A673 (cell line): Measurements from ENCODE around the gene ZC3H7B. TPM values are rescaled to one million over a fixed set of nuclear protein-coding genes. Genes with fewer than 3 reads are reported as not detected.

Experiments
- BruUV-seq: library from RNA; stranded (reverse); fragments of 400-500 nt; replicated peaks from 2 replicates; lab custom pipeline; 2021; lab: Mats Ljungman, UMichigan
- CTCF ChIA-PET: fragments of 300-600 bp; sonication (Branson Sonifier 250); formaldehyde crosslinking; loops from one replicate; lab custom pipeline; 2022; ENCODE audit warnings: antibody characterized with exemption; lab: Charles Lee
- POLR2A ChIA-PET: fragments of 300-600 bp; sonication (Branson Sonifier 250); formaldehyde crosslinking; loops from one replicate; lab custom pipeline; 2022; ENCODE audit warnings: antibody characterized with exemption; ENCODE audit not compliant: low non-redundant PET; lab: Charles Lee
- DNase-seq: peaks from one replicate; pipeline ENCODE4 v3.0.0-alpha.2; 2015; ENCODE audit warnings: low spot score
- H3K27ac ChIP-seq: fragments of 200-600 bp; sonication (generic); 2 replicates; pipeline ENCODE4 v1.5.1; 2016; ENCODE audit warnings: mixed run types, low read depth, mild to moderate bottlenecking, mixed read lengths, antibody characterized with exemption, low read length; ENCODE audit not compliant: poor library complexity, severe bottlenecking
- H3K27me3 ChIP-seq: fragments of 200-600 bp; sonication (generic); replicated peaks from 2 replicates; pipeline ENCODE4 v1.6.1; 2017; ENCODE audit warnings: mixed run types, low read depth, mild to moderate bottlenecking, mixed read lengths, antibody characterized with exemption, low read length; ENCODE audit not compliant: insufficient read depth, poor library complexity
- H3K36me3 ChIP-seq: fragments of 200-600 bp; sonication (generic); 2 replicates; pipeline ENCODE4 v1.6.1; 2016; ENCODE audit warnings: mixed run types, mild to moderate bottlenecking, mixed read lengths, antibody characterized with exemption, low read length; ENCODE audit not compliant: insufficient read depth, poor library complexity, severe bottlenecking
- H3K4me1 ChIP-seq: fragments of 200-600 bp; sonication (generic); 2 replicates; pipeline ENCODE4 v1.6.1; 2017; ENCODE audit warnings: mixed run types, mild to moderate bottlenecking, mixed read lengths, antibody characterized with exemption, low read length; ENCODE audit not compliant: insufficient read depth, poor library complexity, severe bottlenecking
- H3K4me3 ChIP-seq: fragments of 200-600 bp; sonication (generic); 2 replicates; pipeline ENCODE4 v1.5.1; 2016; ENCODE audit warnings: low read depth, mixed run types, mild to moderate bottlenecking, mixed read lengths, low read length; ENCODE audit not compliant: poor library complexity, severe bottlenecking
- H3K9me3 ChIP-seq: fragments of 200-600 bp; sonication (generic); 2 replicates; pipeline ENCODE4 v1.6.1; 2016; ENCODE audit warnings: mixed run types, low read depth, mild to moderate bottlenecking, mixed read lengths, antibody characterized with exemption, low read length; ENCODE audit not compliant: poor library complexity, severe bottlenecking
- EZH2 ChIP-seq: fragments of 200-600 bp; sonication (generic); IDR thresholded peaks from 2 replicates; pipeline ENCODE4 v1.6.1; 2017; ENCODE audit warnings: borderline replicate concordance, low read depth, mild to moderate bottlenecking, mixed read lengths, antibody characterized with exemption, low read length; ENCODE audit not compliant: poor library complexity, severe bottlenecking
- intact Hi-C: fragments of 100-400 bp; cut with micrococcal nuclease; formaldehyde crosslinking; loops from one replicate; pipeline ENCODE4 v1.10.0; 2022; ENCODE audit not compliant: unreplicated experiment
- total RNA-seq: library from RNA; stranded (reverse); gene quantifications from 2 replicates; pipeline ENCODE4 v1.2.3, GENCODE V29; 2021
- TF ChIP-seq, protein P1 (sequence below): fragments of 300-800, 200-600 bp; sonication (generic); conservative IDR thresholded peaks from 2 replicates; pipeline ENCODE4 v1.5.1; 2017; ENCODE audit warnings: low read depth, mild to moderate bottlenecking, antibody characterized with exemption, low read length, moderate library complexity, mixed read lengths

Gene ZC3H7B
- total RNA-seq, 1 experiment from 2014 or later = 90.4 TPM

DNA sequence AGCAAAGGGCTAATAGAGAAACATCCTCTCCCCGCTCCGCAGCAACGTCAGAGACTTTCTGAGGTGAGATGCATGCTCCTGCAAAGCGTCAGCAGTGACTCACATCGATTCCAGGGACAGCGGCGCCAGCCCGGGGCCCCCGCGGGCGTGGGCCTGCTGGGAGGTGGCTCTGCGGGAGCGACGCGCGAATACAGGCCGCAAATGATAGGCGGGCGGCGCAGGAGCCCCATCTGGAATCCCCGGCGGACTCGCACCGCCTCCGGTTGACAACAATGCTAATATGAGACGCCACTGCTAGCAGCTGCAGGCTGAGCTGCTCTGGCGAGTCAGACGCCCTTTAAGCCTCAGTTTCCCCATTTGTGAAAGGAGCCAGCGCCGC lies 15.9 kb upstream of the ZC3H7B start:
- H3K27me3 ChIP-seq = no peaks in the 10 kb centered on the region
- ChIA-PET CTCF (interaction anchor here (1.3 to 1.4 kb wide), 2 partner anchors 17 to 363 kb away, joined by 3 to 4 read pairs; no protein-coding TSS in a partner anchor), POLR2A (interaction anchor here (0.6 kb wide), 1 partner anchor 147 kb away, joined by 5 read pairs; no protein-coding TSS in a partner anchor)
- DNase-seq = peak; percentile 81
- H3K4me3 ChIP-seq = peak overlapping the region; percentile 95
- intact Hi-C loops = no loop called here
- no peak for TF ChIP-seq EZH2
- TF ChIP-seq, protein P1, sequence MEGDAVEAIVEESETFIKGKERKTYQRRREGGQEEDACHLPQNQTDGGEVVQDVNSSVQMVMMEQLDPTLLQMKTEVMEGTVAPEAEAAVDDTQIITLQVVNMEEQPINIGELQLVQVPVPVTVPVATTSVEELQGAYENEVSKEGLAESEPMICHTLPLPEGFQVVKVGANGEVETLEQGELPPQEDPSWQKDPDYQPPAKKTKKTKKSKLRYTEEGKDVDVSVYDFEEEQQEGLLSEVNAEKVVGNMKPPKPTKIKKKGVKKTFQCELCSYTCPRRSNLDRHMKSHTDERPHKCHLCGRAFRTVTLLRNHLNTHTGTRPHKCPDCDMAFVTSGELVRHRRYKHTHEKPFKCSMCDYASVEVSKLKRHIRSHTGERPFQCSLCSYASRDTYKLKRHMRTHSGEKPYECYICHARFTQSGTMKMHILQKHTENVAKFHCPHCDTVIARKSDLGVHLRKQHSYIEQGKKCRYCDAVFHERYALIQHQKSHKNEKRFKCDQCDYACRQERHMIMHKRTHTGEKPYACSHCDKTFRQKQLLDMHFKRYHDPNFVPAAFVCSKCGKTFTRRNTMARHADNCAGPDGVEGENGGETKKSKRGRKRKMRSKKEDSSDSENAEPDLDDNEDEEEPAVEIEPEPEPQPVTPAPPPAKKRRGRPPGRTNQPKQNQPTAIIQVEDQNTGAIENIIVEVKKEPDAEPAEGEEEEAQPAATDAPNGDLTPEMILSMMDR = no peak
- H3K36me3 ChIP-seq = peaks cover 43% of the 10 kb centered on the region
- no peaks in the 10 kb centered on the region for H3K9me3 ChIP-seq
- peaks cover 20% of the 10 kb centered on the region for H3K4me1 ChIP-seq
- TSS peak; percentile 44 for BruUV-seq
- peak overlapping the region; percentile 85 for H3K27ac ChIP-seq

DNA sequence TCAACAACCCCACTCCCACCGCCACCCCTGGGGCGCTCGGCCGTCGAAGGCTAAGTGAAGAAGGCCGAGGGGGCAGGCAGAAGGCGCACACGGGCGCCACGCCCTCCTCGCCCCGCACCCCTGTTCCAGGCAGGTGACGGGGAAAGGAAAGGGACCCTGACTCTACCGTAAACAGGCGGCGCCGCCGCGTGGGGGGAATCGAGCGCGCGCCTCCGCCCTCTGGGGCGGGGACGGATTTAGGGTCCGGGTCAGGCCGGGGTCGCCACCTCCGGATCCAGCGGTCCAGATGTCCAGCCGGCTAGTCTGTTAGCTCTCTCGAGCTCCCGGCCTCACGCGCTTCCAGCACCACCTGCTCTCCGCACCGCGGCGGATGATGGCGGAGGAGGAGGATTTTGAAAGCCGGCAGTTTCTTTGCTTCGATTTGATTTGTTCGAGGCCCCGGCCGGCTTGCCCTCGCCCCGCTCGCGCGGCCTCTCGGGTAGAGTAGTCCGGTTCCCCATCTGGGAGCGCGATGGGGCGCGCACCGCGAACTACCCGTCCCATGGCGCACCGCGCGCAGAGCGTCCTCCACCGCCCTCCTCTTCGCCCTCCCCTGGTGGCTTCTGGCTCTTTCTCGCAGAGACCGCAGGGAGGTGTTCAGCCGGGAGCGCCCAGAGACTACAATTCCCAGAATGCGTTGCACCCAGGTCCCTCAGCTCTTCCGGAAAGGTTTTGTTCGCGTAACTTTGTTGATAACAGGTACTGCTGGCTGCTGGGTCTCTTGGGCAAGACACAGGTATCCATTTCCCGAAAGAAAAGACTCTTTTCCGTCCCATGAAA lies 15.3 kb upstream of the ZC3H7B start, which contains the start of gene RANGAP1:
Gene RANGAP1, minus strand, starts transcription at position 368 of the 819 bp plus-strand sequence. CDS start 5,143 bp downstream, outside the sequence.
- no peaks in the 10 kb centered on the region for H3K27me3 ChIP-seq
- BruUV-seq = no TSS peak
- POLR2A ChIA-PET = no interaction called here
- TF ChIP-seq, protein P1 = 0 out of 2 replicates have a peak, but pooled peaks have one; percentile 15
- no peak for TF ChIP-seq EZH2
- CTCF ChIA-PET = interaction anchor here (1.3 to 1.4 kb wide), 2 partner anchors 17 to 363 kb away, joined by 3 to 4 read pairs; no protein-coding TSS in a partner anchor
- H3K36me3 ChIP-seq = peaks cover 37% of the 10 kb centered on the region
- H3K9me3 ChIP-seq = no peaks in the 10 kb centered on the region
- H3K27ac ChIP-seq = peak within 1 kb of the TSS; percentile 85
- peaks cover 20% of the 10 kb centered on the region for H3K4me1 ChIP-seq
- intact Hi-C loops = no loop called here
- DNase-seq = peak; percentile 100
- H3K4me3 ChIP-seq = peak within 1 kb of the TSS; percentile 95

DNA sequence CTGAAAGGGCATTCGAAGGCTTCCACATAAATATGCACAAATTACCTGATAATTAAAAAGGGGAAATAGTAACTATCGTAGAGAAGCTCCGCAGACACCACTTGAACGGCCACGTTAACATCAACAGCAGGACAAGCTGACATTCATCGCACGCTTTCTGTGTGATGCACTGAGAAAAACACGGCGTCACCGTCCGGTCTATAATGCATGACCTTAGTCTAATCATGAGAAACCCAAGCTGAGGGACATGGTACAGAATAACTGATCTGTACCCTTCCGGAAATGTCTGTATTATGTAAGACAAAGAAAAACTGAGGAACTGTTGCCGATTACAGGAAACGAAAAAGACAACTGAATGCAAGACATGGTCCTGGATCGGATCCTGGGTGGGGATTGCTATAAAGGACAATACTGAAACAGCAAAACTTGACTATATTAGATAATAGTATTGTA lies 14.7 kb upstream of the ZC3H7B start:
- peaks cover 20% of the 10 kb centered on the region for H3K4me1 ChIP-seq
- TF ChIP-seq, protein P1 = no peak
- TF ChIP-seq EZH2 = no peak
- CTCF ChIA-PET = interaction anchor here (1.4 kb wide), 1 partner anchor 16 kb away, joined by 3 read pairs; no protein-coding TSS in a partner anchor
- H3K4me3 ChIP-seq = peak overlapping the region; percentile 95
- POLR2A ChIA-PET = no interaction called here
- TSS peak; percentile 79 for BruUV-seq
- no peaks in the 10 kb centered on the region for H3K9me3 ChIP-seq
- H3K27me3 ChIP-seq = no peaks in the 10 kb centered on the region
- H3K27ac ChIP-seq = peak overlapping the region; percentile 38
- intact Hi-C loops = no loop called here
- peak; percentile 61 for DNase-seq
- H3K36me3 ChIP-seq = peaks cover 31% of the 10 kb centered on the region
